ENCODE data around the gene LEP.

The LEP gene

GRCh38 chr7:128240696-128241386 is at the start of gene LEP:
Gene LEP (plus strand): TSS chr7:128241278. CDS start chr7:128252019, 10,741 bp downstream.
- DNase-seq, result no peak

- DNase-seq, result no peak
Observed at GRCh38 chr7:128192497-128193142, 48.5 kb upstream of the LEP start.

GRCh38 chr7:128194533-128195282 is 46.4 kb upstream of the LEP start:
- DNase-seq, result no peak

- no peak for DNase-seq
Observed at GRCh38 chr7:128197589-128197988, 43.5 kb upstream of the LEP start.

GRCh38 chr7:128197989-128198580 is 43.0 kb upstream of the LEP start:
- no peak for DNase-seq

GRCh38 chr7:128200376-128200775 is 40.7 kb upstream of the LEP start:
- DNase-seq, result no peak

- no peak for DNase-seq
Observed at GRCh38 chr7:128201067-128201689, 39.9 kb upstream of the LEP start.

GRCh38 chr7:128201690-128202085 is 39.4 kb upstream of the LEP start:
- DNase-seq, result no peak

GRCh38 chr7:128202287-128202957 is 38.7 kb upstream of the LEP start:
- DNase-seq, result no peak

- DNase-seq, result no peak
Observed at GRCh38 chr7:128203047-128203491, 38.0 kb upstream of the LEP start.

GRCh38 chr7:128203710-128204214 is 37.3 kb upstream of the LEP start:
- DNase-seq, result no peak

GRCh38 chr7:128204455-128204854 is 36.6 kb upstream of the LEP start:
- no peak for DNase-seq

- no peak for DNase-seq
Observed at GRCh38 chr7:128205068-128205467, 36.0 kb upstream of the LEP start.

- no peak for DNase-seq
Observed at GRCh38 chr7:128206017-128206746, 34.9 kb upstream of the LEP start.

GRCh38 chr7:128206747-128207500 is 34.2 kb upstream of the LEP start:
- no peak for DNase-seq

GRCh38 chr7:128207609-128208008 is 33.5 kb upstream of the LEP start:
- no peak for DNase-seq

- peak; percentile 70 for DNase-seq
Observed at GRCh38 chr7:128209229-128210035, 31.6 kb upstream of the LEP start.

GRCh38 chr7:128210036-128210347 is 31.1 kb upstream of the LEP start:
- no peak for DNase-seq

- no peak for DNase-seq
Observed at GRCh38 chr7:128210590-128211570, 30.2 kb upstream of the LEP start.

Data from stimulated activated CD4-positive, alpha-beta T cell treated with anti-CD3 and anti-CD28 coated beads, Interleukin-4, amount 100 ng/mL, for 24 hours (primary cell).